Activated CD4-positive, CD25-positive, alpha-beta regulatory T cell treated with anti-CD3 and anti-CD28 coated beads, Interleukin-2, amount 50 U/mL, for 24 hours (primary cell): ENCODE measurements around the gene NLRC5.
"Not testable (repeated sequence)": the region's sequence is repeated elsewhere in the genome, so short reads cannot be mapped to it uniquely, and the experiment has no call there.

Source experiments
- ATAC-seq, 2 donors: fragments of 150-1000 bp; cut with Tn5 transposase; one replicate each; pipeline ENCODE4 v1.10.0; 2021; ENCODE audit warnings: mild to moderate bottlenecking in 1 of 2, moderate library complexity in 1 of 2

The NLRC5 gene

GRCh38 chr16:57107321-57107922 is 118.1 kb downstream of the NLRC5 start:
- ATAC-seq: no peak

- ATAC-seq: no peak
Measured at GRCh38 chr16:57108432-57108831, 119.1 kb downstream of the NLRC5 start.

GRCh38 chr16:57109259-57110105 is 120.1 kb downstream of the NLRC5 start:
- ATAC-seq: not testable (repeated sequence)

GRCh38 chr16:57110937-57111336 is 121.6 kb downstream of the NLRC5 start:
- no peak for ATAC-seq

GRCh38 chr16:57111420-57111819 is 122.1 kb downstream of the NLRC5 start:
- ATAC-seq: no peak

GRCh38 chr16:57112403-57113041 is 123.2 kb downstream of the NLRC5 start:
- ATAC-seq: no peak

GRCh38 chr16:57113042-57113453 is 123.7 kb downstream of the NLRC5 start:
- ATAC-seq: no peak

- no peak for ATAC-seq
Measured at GRCh38 chr16:57113664-57114063, 124.3 kb downstream of the NLRC5 start.

GRCh38 chr16:57115168-57115513 is 125.8 kb downstream of the NLRC5 start:
- ATAC-seq: no peak

- no peak for ATAC-seq
Measured at GRCh38 chr16:57115514-57116182, 126.3 kb downstream of the NLRC5 start.

- no peak for ATAC-seq
Measured at GRCh38 chr16:57118461-57119084, 129.2 kb downstream of the NLRC5 start.

GRCh38 chr16:57123216-57123973 is 134.0 kb downstream of the NLRC5 start:
- no peak for ATAC-seq

GRCh38 chr16:57123974-57124674 is 134.8 kb downstream of the NLRC5 start:
- no peak for ATAC-seq

GRCh38 chr16:57125376-57125775 is 136.0 kb downstream of the NLRC5 start:
- ATAC-seq: no peak

GRCh38 chr16:57125969-57126368 is 136.6 kb downstream of the NLRC5 start:
- ATAC-seq: no peak

- ATAC-seq: no peak
Measured at GRCh38 chr16:57126411-57126810, 137.1 kb downstream of the NLRC5 start.

GRCh38 chr16:57127037-57127763 is 137.8 kb downstream of the NLRC5 start:
- peak; percentile 32 to 33 for ATAC-seq

- ATAC-seq: no peak
Measured at GRCh38 chr16:57127836-57128235, 138.5 kb downstream of the NLRC5 start.

- ATAC-seq: peak; percentile 79 to 83
Measured at GRCh38 chr16:57128771-57129389, 139.5 kb downstream of the NLRC5 start.

GRCh38 chr16:57130950-57131321 is 141.6 kb downstream of the NLRC5 start:
- no peak for ATAC-seq
